Measurements from ENCODE around the gene USP22.
A peak's percentile ranks its signal among the peaks of the same experiment; 100 is the strongest.

The USP22 gene

GRCh38 chr17:21044971-21045370, 2.2 kb upstream of the USP22 start:
- DNase-seq = no peak

GRCh38 chr17:21043296-21044232, 753 bp upstream of the USP22 start:
- DNase-seq = peak; percentile 94

- DNase-seq = peak; percentile 67
Measured at GRCh38 chr17:21041741-21042457, 912 bp downstream of the USP22 start.

- DNase-seq = no peak
Measured at GRCh38 chr17:21039839-21040575, 2.8 kb downstream of the USP22 start.

GRCh38 chr17:21037117-21037803, 5.6 kb downstream of the USP22 start:
- DNase-seq = no peak

GRCh38 chr17:21036361-21036881, 6.4 kb downstream of the USP22 start:
- DNase-seq = no peak

- no peak for DNase-seq
Measured at GRCh38 chr17:21035406-21035805, 7.4 kb downstream of the USP22 start.

GRCh38 chr17:21034340-21035235, 8.2 kb downstream of the USP22 start:
- DNase-seq = no peak

GRCh38 chr17:21033350-21033749, 9.5 kb downstream of the USP22 start:
- DNase-seq = no peak

GRCh38 chr17:21031756-21032396, 10.9 kb downstream of the USP22 start:
- no peak for DNase-seq

GRCh38 chr17:21030375-21030774, 12.4 kb downstream of the USP22 start:
- no peak for DNase-seq

GRCh38 chr17:21029515-21029914, 13.3 kb downstream of the USP22 start:
- no peak for DNase-seq

GRCh38 chr17:21029036-21029435, 13.8 kb downstream of the USP22 start:
- no peak for DNase-seq

- DNase-seq = no peak
Measured at GRCh38 chr17:21028192-21028591, 14.6 kb downstream of the USP22 start.

GRCh38 chr17:21027031-21027430, 15.8 kb downstream of the USP22 start:
- DNase-seq = no peak

- DNase-seq = no peak
Measured at GRCh38 chr17:21025451-21025850, 17.4 kb downstream of the USP22 start.

- DNase-seq = no peak
Measured at GRCh38 chr17:21024024-21024423, 18.8 kb downstream of the USP22 start.

GRCh38 chr17:21021208-21021803, 21.5 kb downstream of the USP22 start:
- no peak for DNase-seq

GRCh38 chr17:21020622-21021021, 22.2 kb downstream of the USP22 start:
- no peak for DNase-seq

GRCh38 chr17:21019976-21020586, 22.7 kb downstream of the USP22 start:
- DNase-seq = no peak
